ENCODE measurements around the gene KLHL3. TPM values are rescaled to one million over a fixed set of nuclear protein-coding genes. Genes with fewer than 3 reads are reported as not detected.

Gene KLHL3
- total and polyA plus RNA-seq, 10 donors, result 1.3 to 17.9 (median 9.5) TPM

GRCh38 chr5:137575211-137575610, 160.7 kb downstream of the KLHL3 start:
- peaks cover 0 to 34% (median 0%) of the 10 kb centered on the region in 7 donors for H3K27me3 ChIP-seq (replicated peaks in 1 of 7)
- intact Hi-C loops (cut with DNase I; ENCODE audit: low total_unique reads), result no loop called here
- WGBS, 5 donors, result 86 to 92% (median 87%) methylated on average over 3 of the region's 3 CpGs
- H3K4me3 ChIP-seq, result no peak overlapping the region
- TF ChIP-seq POLR2AphosphoS5 (IDR thresholded peaks at IDR 0.05) (no peak), CTCF (IDR thresholded peaks at IDR 0.05 in 8 of 11, conservative IDR thresholded peaks at IDR 0.05 in 3 of 11) (no peak), POLR2A (IDR thresholded peaks at IDR 0.05) (no peak)
- no peak overlapping the region for H3K27ac ChIP-seq
- peaks cover 0 to 9% (median 0%) of the 10 kb centered on the region in 6 donors for H3K4me1 ChIP-seq
- no peaks in the 10 kb centered on the region for H3K9me3 ChIP-seq
- no peak for DNase-seq
- no peaks in the 10 kb centered on the region for H3K36me3 ChIP-seq

- TF ChIP-seq POLR2AphosphoS5 (IDR thresholded peaks at IDR 0.05) (no peak), CTCF (IDR thresholded peaks at IDR 0.05 in 8 of 11, conservative IDR thresholded peaks at IDR 0.05 in 3 of 11) (no peak), POLR2A (IDR thresholded peaks at IDR 0.05) (no peak)
- no peak for DNase-seq
- H3K9me3 ChIP-seq, result no peaks in the 10 kb centered on the region
- no peak overlapping the region for H3K27ac ChIP-seq
- H3K36me3 ChIP-seq, result no peaks in the 10 kb centered on the region
- H3K4me1 ChIP-seq, result peaks cover 0 to 9% (median 0%) of the 10 kb centered on the region in 6 donors
- 78 to 92% (median 82%) methylated on average over 2 of the region's 2 CpGs for WGBS, 5 donors
- intact Hi-C loops (cut with DNase I; ENCODE audit: low total_unique reads), result no loop called here
- no peak overlapping the region for H3K4me3 ChIP-seq
- peaks cover 0 to 47% (median 0%) of the 10 kb centered on the region in 7 donors for H3K27me3 ChIP-seq (replicated peaks in 1 of 7)
Observed at GRCh38 chr5:137573376-137573775, 162.5 kb downstream of the KLHL3 start.

DNA sequence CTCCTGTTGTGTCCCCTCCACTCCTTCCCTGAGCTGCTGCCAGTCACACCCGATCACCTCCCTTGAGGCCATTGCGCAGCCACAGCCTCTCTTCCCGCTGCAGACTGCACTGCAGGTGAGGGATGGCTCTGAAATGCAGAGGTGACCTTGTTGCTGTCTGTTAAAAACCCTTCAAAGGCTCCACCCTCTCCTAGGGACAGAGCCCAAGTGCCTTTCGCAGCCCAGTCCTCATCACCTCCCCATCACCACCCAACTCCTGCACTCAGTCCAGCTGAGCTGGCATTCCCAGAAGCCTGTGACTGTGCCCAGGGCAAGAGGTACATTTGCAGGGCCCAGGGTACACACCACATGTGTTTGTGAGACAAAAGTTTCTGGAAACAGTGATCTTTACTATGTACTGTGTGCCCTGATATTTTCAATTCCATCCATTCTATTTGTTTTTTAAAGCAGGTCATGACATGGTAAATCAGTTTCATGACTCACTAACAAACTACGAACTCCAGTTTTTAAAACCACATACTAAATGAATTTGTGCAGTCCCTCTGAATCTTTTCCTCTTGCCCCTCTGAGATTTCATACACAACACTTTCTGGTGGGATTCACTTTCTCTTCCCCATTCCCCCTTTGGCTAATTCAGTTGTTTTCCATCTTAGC, 163.7 kb downstream of the KLHL3 start:
- intact Hi-C loops (cut with DNase I; ENCODE audit: low total_unique reads), result no loop called here
- H3K4me1 ChIP-seq, result peaks cover 0 to 9% (median 0%) of the 10 kb centered on the region in 6 donors
- H3K4me3 ChIP-seq, result no peak overlapping the region
- WGBS, 5 donors, result 88 to 92% (median 90%) methylated on average over 5 of the region's 5 CpGs
- H3K27ac ChIP-seq, result no peak overlapping the region
- no peak for DNase-seq
- H3K9me3 ChIP-seq, result no peaks in the 10 kb centered on the region
- peaks cover 0 to 44% (median 0%) of the 10 kb centered on the region in 7 donors for H3K27me3 ChIP-seq (replicated peaks in 1 of 7)
- TF ChIP-seq POLR2AphosphoS5 (IDR thresholded peaks at IDR 0.05) (no peak), CTCF (IDR thresholded peaks at IDR 0.05 in 8 of 11, conservative IDR thresholded peaks at IDR 0.05 in 3 of 11) (no peak), POLR2A (IDR thresholded peaks at IDR 0.05) (no peak)
- no peaks in the 10 kb centered on the region for H3K36me3 ChIP-seq

GRCh38 chr5:137570070-137570469, 165.8 kb downstream of the KLHL3 start:
- peaks cover 0 to 62% (median 0%) of the 10 kb centered on the region in 7 donors for H3K27me3 ChIP-seq (replicated peaks in 1 of 7)
- intact Hi-C loops (cut with DNase I; ENCODE audit: low total_unique reads), result no loop called here
- no peaks in the 10 kb centered on the region for H3K4me1 ChIP-seq
- no peaks in the 10 kb centered on the region for H3K9me3 ChIP-seq
- no peak for TF ChIP-seq POLR2A (IDR thresholded peaks at IDR 0.05)
- TF ChIP-seq POLR2AphosphoS5 (IDR thresholded peaks at IDR 0.05), result no peak
- no peak for TF ChIP-seq CTCF (IDR thresholded peaks at IDR 0.05 in 8 of 11, conservative IDR thresholded peaks at IDR 0.05 in 3 of 11)
- no peak overlapping the region for H3K4me3 ChIP-seq
- no peaks in the 10 kb centered on the region for H3K36me3 ChIP-seq
- no peak overlapping the region for H3K27ac ChIP-seq
- DNase-seq, result no peak
- 74 to 91% (median 89%) methylated on average over 6 of the region's 6 CpGs for WGBS, 5 donors

Small RNA genes lying within 50 kb of the gene (microRNA-seq; reads per million reads assigned to microRNA genes)
- 430 to 1,631 (median 606) reads per million in 3 donors for gene MIR874

Small RNA genes lying within 50 kb of the gene (small RNA-seq; reads per million reads assigned to genes)
- gene MIR874, result 5.0 to 10.3 (median 8.2) reads per million in 4 donors

Other genes starting within 250 kb of the KLHL3 start
- 10 to 100 TPM in 2 of 7 donors, 1 to 10 TPM in 5; 3.7 to 17.0 (median 7.3) TPM for gene SPOCK1, start 236.8 kb downstream of the KLHL3 start, total RNA-seq
- 1 to 10 TPM in 2 of 3 donors, under 1 TPM in 1; 0.50 to 2.1 (median 1.2) TPM for gene SPOCK1, start 236.8 kb downstream of the KLHL3 start, polyA plus RNA-seq
- 10 to 100 TPM; 11.2 to 27.6 (median 22.9) TPM for gene HNRNPA0, start 18.3 kb upstream of the KLHL3 start, total RNA-seq
- gene HNRNPA0, start 18.3 kb upstream of the KLHL3 start, polyA plus RNA-seq, result 10 to 100 TPM; 18.3 to 32.3 (median 21.3) TPM
- under 1 TPM in 4 of 7 donors, not detected in 3; 0.52 to 0.94 (median 0.68) TPM for gene MYOT, start 131.8 kb upstream of the KLHL3 start, total RNA-seq
- gene MYOT, start 131.8 kb upstream of the KLHL3 start, polyA plus RNA-seq, result under 1 TPM; 0.27 to 0.90 (median 0.35) TPM
- 1 to 10 TPM in 2 of 7 donors, not detected in 5; 1.1 to 1.8 TPM for gene PKD2L2, start 153.4 kb upstream of the KLHL3 start, total RNA-seq
- gene PKD2L2, start 153.4 kb upstream of the KLHL3 start, polyA plus RNA-seq, result under 1 TPM in 1 of 3 donors, not detected in 2; 0.09 TPM